ENCODE data around the gene IRF3.

DNA sequence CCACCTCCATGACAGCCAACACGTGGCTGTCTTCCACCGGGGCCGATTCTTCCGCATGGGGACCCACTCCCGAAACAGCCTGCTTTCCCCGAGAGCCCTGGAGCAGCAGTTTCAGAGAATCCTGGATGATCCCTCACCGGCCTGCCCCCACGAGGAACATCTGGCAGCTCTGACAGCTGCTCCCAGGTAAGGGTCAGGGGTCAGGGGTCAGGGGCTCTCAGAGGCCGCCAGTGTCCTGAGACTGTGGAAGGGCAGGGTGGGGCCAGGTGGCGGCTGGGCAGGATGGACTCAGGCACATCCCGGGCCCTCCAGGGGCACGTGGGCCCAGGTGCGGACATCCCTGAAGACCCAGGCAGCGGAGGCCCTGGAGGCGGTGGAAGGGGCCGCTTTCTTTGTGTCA is 40.3 kb upstream of the IRF3 start:
- TF ChIP-seq, protein P1, sequence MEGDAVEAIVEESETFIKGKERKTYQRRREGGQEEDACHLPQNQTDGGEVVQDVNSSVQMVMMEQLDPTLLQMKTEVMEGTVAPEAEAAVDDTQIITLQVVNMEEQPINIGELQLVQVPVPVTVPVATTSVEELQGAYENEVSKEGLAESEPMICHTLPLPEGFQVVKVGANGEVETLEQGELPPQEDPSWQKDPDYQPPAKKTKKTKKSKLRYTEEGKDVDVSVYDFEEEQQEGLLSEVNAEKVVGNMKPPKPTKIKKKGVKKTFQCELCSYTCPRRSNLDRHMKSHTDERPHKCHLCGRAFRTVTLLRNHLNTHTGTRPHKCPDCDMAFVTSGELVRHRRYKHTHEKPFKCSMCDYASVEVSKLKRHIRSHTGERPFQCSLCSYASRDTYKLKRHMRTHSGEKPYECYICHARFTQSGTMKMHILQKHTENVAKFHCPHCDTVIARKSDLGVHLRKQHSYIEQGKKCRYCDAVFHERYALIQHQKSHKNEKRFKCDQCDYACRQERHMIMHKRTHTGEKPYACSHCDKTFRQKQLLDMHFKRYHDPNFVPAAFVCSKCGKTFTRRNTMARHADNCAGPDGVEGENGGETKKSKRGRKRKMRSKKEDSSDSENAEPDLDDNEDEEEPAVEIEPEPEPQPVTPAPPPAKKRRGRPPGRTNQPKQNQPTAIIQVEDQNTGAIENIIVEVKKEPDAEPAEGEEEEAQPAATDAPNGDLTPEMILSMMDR (IDR thresholded peaks at IDR 0.05 in 8 of 11, conservative IDR thresholded peaks at IDR 0.05 in 3 of 11): no peak
- TF ChIP-seq POLR2A (IDR thresholded peaks at IDR 0.05): no peak
- no peak for TF ChIP-seq POLR2AphosphoS5 (IDR thresholded peaks at IDR 0.05)
